NT2/D1 (cell line): ENCODE results near the gene ZNF692.

Experiments used
- DNase-seq: peaks from one replicate; pipeline ENCODE4 v3.0.0-alpha.2; 2011; ENCODE audit warnings: low read depth, low spot score
- H3K27me3 ChIP-seq: 2 replicates; pipeline ENCODE4 v1.6.0; 2011; ENCODE audit warnings: mild to moderate bottlenecking; ENCODE audit not compliant: insufficient read length, insufficient read depth
- H3K36me3 ChIP-seq: 2 replicates; pipeline ENCODE4 v1.6.1; 2011; ENCODE audit warnings: mild to moderate bottlenecking, low read length, mixed read lengths; ENCODE audit not compliant: insufficient read depth, insufficient read length
- H3K4me1 ChIP-seq: 2 replicates; pipeline ENCODE4 v1.5.1; 2011; ENCODE audit not compliant: insufficient read depth, insufficient read length
- H3K4me3 ChIP-seq: 2 replicates; pipeline ENCODE4 v1.5.1; 2011; ENCODE audit warnings: low read depth; ENCODE audit not compliant: insufficient read length
- H3K9ac ChIP-seq: 2 replicates; pipeline ENCODE4 v1.6.0; 2011; ENCODE audit warnings: low read depth; ENCODE audit not compliant: insufficient read length
- H3K9me3 ChIP-seq: 2 replicates; pipeline ENCODE4 v1.5.1; 2011; ENCODE audit warnings: mild to moderate bottlenecking, low read length; ENCODE audit not compliant: insufficient read depth
- SUZ12 ChIP-seq: IDR thresholded peaks from 2 replicates; pipeline ENCODE4 v1.6.1; 2011; ENCODE audit not compliant: insufficient read length, insufficient read depth; ENCODE audit errors: extremely low read depth
- ZNF274 ChIP-seq: IDR thresholded peaks from 2 replicates; pipeline ENCODE4 v1.6.1; 2011; ENCODE audit warnings: mild to moderate bottlenecking, low read depth, low read length

ZNF692 gene

GRCh38 chr1:248800459-248800858 is 58.4 kb downstream of the ZNF692 start:
- Histone ChIP-seq H3K36me3 (no peaks in the 10 kb centered on the region), H3K27me3 (no peaks in the 10 kb centered on the region), H3K4me1 (no peaks in the 10 kb centered on the region), H3K9me3 (no peaks in the 10 kb centered on the region), H3K4me3 (no peak overlapping the region), H3K9ac (no peak overlapping the region)
- no peak for TF ChIP-seq SUZ12
- TF ChIP-seq ZNF274: no peak
- DNase-seq: no peak
